K562 (cell line): ENCODE data around the gene IMMP2L. TPM values are rescaled to one million over a fixed set of nuclear protein-coding genes. Genes with fewer than 3 reads are reported as not detected.

Source experiments
- KDM5B ChIP-seq: fragments of 200-600 bp; sonication (generic); IDR thresholded peaks from 2 replicates; pipeline ENCODE4 v1.6.1; 2012; ENCODE audit warnings: low read depth, mild to moderate bottlenecking, moderate library complexity, low read length, control low read depth, inconsistent platforms; ENCODE audit not compliant: insufficient replicate concordance
- PRPF4 ChIP-seq: fragments of 200-400 bp; formaldehyde crosslinking; IDR thresholded peaks from one replicate; pipeline ENCODE4 v1.6.1; 2017; ENCODE audit warnings: low read length, low read depth, mild to moderate bottlenecking; ENCODE audit not compliant: insufficient read depth, poor library complexity, severe bottlenecking
- ZNF174 ChIP-seq: fragments of 250-450 bp; sonication (Bioruptor Pico); IDR thresholded peaks from 2 replicates; pipeline ENCODE4 v1.4.0; 2020; ENCODE audit warnings: mild to moderate bottlenecking
- polyA plus RNA-seq, 8 experiments: library from polyadenylated mRNA; depleted of rRNA in 4 of 8; stranded (reverse) in 5 of 8; unstranded in 3 of 8; fragments of >200 nt; fragmentation: Nextera tagmentation in 2 of 8; fragmentation: Illumina TruSeq in 1 of 8; extraction: Ambion mirVana in 2 of 8; extraction: Trizol in 1 of 8; gene quantifications; 2 replicates each; pipeline versions ENCODE4 v1.2.1 to v1.2.3, GENCODE V29; 2011 to 2014; ENCODE audit warnings: inconsistent platforms in 1 of 8, missing spikeins in 1 of 8
- total RNA-seq, 7 experiments: library from RNA; depleted of rRNA in 6 of 7; stranded (reverse); fragments of >200 nt in 6 of 7; fragmentation: Illumina TruSeq in 2 of 7; extraction: Trizol in 2 of 7; gene quantifications; 2 replicates each; pipeline versions ENCODE4 v1.2.1 to v1.2.3, GENCODE V29; 2011 to 2021; ENCODE audit warnings: low replicate concordance in 1 of 7
- TF ChIP-seq, protein P1 (sequence below): fragments of 250-450 bp; sonication (Bioruptor Pico); IDR thresholded peaks from 2 replicates; pipeline ENCODE4 v1.4.0; 2020
- TF ChIP-seq, protein P2 (sequence below): fragments of 450-650 bp; IDR thresholded peaks from 2 replicates; pipeline ENCODE4 v1.6.1; 2017; ENCODE audit warnings: antibody characterized with exemption, mild to moderate bottlenecking
- TF ChIP-seq, protein P3 (sequence below): fragments of 450-650 bp; IDR thresholded peaks from 2 replicates; pipeline ENCODE4 v1.6.1; 2016
- TF ChIP-seq, protein P4 (sequence below): sonication (generic); formaldehyde crosslinking; IDR thresholded peaks from 2 replicates; pipeline ENCODE4 v1.5.0; 2020; ENCODE audit warnings: missing genetic modification reagents

Gene IMMP2L
- total and polyA plus RNA-seq, 9 of the 15 experiments (the other 6 are each of a cell fraction or from before 2014, with no cell fraction given) = 29.7 to 116 (median 53.0) TPM

DNA sequence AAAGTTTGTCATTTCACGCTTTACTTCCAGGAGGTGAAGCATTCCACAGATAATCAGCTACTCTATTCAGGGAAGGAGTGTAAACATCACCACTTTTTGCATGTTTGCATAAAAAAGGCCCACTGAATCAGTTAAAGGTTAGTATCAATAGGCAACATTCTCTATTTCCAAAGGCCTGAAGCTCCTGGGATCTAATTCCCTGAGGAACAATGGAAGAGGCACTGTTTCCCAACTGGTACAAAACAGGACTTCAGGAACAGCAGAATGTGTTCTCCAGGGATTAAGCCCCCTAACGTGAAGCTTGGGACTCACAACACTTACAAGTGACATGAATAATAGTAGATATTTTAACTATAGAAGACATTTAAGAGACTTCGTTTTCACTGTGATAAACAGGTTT lies 465.3 kb downstream of the IMMP2L start (continued):
- TF ChIP-seq, protein P1, sequence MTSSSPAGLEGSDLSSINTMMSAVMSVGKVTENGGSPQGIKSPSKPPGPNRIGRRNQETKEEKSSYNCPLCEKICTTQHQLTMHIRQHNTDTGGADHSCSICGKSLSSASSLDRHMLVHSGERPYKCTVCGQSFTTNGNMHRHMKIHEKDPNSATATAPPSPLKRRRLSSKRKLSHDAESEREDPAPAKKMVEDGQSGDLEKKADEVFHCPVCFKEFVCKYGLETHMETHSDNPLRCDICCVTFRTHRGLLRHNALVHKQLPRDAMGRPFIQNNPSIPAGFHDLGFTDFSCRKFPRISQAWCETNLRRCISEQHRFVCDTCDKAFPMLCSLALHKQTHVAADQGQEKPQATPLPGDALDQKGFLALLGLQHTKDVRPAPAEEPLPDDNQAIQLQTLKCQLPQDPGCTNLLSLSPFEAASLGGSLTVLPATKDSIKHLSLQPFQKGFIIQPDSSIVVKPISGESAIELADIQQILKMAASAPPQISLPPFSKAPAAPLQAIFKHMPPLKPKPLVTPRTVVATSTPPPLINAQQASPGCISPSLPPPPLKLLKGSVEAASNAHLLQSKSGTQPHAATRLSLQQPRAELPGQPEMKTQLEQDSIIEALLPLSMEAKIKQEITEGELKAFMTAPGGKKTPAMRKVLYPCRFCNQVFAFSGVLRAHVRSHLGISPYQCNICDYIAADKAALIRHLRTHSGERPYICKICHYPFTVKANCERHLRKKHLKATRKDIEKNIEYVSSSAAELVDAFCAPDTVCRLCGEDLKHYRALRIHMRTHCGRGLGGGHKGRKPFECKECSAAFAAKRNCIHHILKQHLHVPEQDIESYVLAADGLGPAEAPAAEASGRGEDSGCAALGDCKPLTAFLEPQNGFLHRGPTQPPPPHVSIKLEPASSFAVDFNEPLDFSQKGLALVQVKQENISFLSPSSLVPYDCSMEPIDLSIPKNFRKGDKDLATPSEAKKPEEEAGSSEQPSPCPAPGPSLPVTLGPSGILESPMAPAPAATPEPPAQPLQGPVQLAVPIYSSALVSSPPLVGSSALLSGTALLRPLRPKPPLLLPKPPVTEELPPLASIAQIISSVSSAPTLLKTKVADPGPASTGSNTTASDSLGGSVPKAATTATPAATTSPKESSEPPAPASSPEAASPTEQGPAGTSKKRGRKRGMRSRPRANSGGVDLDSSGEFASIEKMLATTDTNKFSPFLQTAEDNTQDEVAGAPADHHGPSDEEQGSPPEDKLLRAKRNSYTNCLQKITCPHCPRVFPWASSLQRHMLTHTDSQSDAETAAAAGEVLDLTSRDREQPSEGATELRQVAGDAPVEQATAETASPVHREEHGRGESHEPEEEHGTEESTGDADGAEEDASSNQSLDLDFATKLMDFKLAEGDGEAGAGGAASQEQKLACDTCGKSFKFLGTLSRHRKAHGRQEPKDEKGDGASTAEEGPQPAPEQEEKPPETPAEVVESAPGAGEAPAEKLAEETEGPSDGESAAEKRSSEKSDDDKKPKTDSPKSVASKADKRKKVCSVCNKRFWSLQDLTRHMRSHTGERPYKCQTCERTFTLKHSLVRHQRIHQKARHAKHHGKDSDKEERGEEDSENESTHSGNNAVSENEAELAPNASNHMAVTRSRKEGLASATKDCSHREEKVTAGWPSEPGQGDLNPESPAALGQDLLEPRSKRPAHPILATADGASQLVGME = no peak
- TF ChIP-seq, protein P2, sequence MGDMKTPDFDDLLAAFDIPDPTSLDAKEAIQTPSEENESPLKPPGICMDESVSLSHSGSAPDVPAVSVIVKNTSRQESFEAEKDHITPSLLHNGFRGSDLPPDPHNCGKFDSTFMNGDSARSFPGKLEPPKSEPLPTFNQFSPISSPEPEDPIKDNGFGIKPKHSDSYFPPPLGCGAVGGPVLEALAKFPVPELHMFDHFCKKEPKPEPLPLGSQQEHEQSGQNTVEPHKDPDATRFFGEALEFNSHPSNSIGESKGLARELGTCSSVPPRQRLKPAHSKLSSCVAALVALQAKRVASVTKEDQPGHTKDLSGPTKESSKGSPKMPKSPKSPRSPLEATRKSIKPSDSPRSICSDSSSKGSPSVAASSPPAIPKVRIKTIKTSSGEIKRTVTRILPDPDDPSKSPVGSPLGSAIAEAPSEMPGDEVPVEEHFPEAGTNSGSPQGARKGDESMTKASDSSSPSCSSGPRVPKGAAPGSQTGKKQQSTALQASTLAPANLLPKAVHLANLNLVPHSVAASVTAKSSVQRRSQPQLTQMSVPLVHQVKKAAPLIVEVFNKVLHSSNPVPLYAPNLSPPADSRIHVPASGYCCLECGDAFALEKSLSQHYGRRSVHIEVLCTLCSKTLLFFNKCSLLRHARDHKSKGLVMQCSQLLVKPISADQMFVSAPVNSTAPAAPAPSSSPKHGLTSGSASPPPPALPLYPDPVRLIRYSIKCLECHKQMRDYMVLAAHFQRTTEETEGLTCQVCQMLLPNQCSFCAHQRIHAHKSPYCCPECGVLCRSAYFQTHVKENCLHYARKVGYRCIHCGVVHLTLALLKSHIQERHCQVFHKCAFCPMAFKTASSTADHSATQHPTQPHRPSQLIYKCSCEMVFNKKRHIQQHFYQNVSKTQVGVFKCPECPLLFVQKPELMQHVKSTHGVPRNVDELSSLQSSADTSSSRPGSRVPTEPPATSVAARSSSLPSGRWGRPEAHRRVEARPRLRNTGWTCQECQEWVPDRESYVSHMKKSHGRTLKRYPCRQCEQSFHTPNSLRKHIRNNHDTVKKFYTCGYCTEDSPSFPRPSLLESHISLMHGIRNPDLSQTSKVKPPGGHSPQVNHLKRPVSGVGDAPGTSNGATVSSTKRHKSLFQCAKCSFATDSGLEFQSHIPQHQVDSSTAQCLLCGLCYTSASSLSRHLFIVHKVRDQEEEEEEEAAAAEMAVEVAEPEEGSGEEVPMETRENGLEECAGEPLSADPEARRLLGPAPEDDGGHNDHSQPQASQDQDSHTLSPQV = no peak
- TF ChIP-seq ZNF174 (no peak), KDM5B (no peak), PRPF4 (no peak)
- TF ChIP-seq, protein P3, sequence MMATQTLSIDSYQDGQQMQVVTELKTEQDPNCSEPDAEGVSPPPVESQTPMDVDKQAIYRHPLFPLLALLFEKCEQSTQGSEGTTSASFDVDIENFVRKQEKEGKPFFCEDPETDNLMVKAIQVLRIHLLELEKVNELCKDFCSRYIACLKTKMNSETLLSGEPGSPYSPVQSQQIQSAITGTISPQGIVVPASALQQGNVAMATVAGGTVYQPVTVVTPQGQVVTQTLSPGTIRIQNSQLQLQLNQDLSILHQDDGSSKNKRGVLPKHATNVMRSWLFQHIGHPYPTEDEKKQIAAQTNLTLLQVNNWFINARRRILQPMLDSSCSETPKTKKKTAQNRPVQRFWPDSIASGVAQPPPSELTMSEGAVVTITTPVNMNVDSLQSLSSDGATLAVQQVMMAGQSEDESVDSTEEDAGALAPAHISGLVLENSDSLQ = no peak
- TF ChIP-seq, protein P4, sequence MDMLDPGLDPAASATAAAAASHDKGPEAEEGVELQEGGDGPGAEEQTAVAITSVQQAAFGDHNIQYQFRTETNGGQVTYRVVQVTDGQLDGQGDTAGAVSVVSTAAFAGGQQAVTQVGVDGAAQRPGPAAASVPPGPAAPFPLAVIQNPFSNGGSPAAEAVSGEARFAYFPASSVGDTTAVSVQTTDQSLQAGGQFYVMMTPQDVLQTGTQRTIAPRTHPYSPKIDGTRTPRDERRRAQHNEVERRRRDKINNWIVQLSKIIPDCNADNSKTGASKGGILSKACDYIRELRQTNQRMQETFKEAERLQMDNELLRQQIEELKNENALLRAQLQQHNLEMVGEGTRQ = no peak
